ENCODE measurements around the gene C1QTNF12. TPM values are rescaled to one million over a fixed set of nuclear protein-coding genes. Genes with fewer than 3 reads are reported as not detected.

Gene C1QTNF12
- total RNA-seq, 3 donors from 2014 or later, result 21.5 to 54.0 (median 36.5) TPM

DNA sequence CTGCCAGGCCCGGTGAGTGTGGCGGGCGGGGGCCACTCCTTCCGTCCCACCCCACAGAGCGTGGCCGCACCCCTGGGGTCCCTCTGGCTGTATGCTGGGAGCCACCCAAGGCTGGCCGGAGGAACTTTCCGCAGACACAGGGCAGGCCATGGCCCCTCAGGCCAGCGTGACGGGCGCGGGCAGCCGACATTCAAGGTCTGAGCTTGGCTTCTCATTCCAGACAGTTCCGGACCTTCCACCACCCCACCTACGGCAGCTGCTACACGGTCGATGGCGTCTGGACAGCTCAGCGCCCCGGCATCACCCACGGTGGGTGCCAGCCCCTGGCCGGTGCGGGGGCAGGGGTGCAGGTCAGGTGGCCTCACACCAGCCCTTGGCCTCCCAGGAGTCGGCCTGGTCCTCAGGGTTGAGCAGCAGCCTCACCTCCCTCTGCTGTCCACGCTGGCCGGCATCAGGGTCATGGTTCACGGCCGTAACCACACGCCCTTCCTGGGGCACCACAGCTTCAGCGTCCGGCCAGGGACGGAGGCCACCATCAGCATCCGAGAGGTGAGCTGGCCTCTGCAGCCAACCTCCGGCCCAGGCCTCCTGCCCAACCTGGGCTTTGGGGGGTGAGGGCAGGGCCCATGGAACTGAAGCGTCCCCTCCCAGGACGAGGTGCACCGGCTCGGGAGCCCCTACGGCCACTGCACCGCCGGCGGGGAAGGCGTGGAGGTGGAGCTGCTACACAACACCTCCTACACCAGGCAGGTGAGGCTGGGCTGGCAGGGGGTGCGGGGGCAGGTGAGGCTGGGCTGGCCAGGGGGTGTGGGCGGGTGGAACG is 41.0 kb upstream of the C1QTNF12 start:
- DNase-seq (peak in 1 of 3 donors; percentile 44), ATAC-seq (no peak)
- intact Hi-C loops (cut with DNase I, micrococcal nuclease), result no loop called here

DNA sequence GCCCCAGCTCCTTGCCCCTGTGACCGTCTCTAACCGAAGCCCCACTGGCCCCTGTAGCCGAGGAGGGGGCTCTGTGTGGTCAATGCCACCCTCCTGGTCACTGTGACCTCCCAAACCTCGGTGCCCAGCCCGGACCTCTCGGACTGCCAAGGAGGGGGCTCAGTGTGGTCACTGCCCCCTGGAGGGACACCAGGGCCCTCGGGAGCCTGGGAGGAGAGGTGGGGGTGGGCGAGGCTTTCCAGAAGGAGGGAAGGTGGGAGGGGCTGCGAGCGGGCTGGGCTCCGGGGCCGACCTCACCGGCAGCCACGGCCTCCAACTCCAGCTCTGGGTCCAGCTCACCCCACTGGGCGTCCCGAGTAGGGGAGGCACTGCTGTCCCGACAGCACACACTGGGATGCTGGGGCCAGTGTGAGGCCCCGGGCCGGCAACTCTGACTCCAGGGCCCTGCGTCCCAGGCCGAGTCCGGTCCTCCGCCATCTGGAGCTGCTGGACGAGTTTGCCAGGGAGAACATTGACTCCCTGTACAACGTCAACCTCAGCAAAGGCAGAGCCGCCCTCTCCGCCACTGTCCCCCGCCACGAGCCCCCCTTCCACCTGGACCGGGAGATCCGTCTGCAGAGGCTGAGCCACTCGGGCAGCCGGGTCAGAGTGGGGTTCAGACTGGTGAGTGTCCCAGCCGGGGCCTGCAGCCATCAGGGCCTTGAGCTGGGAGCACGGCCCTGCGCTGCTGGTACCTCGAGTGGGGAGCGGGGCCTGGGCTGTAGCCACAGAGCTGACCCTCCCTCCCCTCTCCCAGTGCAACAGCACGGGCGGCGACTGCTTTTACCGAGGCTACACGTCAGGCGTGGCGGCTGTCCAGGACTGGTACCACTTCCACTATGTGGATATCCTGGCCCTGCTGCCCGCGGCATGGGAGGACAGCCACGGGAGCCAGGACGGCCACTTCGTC is 40.1 kb upstream of the C1QTNF12 start:
- intact Hi-C loops (cut with DNase I, micrococcal nuclease), result no loop called here
- H3K36me3 ChIP-seq (ENCODE audit: low read depth), result no peaks in the 10 kb centered on the region
- ATAC-seq (no peak), DNase-seq (peak in 1 of 3 donors; percentile 47)
- H3K4me1 ChIP-seq (ENCODE audit: low read depth), result peaks cover 20% of the 10 kb centered on the region
- TF ChIP-seq, protein P1, sequence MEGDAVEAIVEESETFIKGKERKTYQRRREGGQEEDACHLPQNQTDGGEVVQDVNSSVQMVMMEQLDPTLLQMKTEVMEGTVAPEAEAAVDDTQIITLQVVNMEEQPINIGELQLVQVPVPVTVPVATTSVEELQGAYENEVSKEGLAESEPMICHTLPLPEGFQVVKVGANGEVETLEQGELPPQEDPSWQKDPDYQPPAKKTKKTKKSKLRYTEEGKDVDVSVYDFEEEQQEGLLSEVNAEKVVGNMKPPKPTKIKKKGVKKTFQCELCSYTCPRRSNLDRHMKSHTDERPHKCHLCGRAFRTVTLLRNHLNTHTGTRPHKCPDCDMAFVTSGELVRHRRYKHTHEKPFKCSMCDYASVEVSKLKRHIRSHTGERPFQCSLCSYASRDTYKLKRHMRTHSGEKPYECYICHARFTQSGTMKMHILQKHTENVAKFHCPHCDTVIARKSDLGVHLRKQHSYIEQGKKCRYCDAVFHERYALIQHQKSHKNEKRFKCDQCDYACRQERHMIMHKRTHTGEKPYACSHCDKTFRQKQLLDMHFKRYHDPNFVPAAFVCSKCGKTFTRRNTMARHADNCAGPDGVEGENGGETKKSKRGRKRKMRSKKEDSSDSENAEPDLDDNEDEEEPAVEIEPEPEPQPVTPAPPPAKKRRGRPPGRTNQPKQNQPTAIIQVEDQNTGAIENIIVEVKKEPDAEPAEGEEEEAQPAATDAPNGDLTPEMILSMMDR (IDR thresholded peaks at IDR 0.05), result no peak
- H3K4me3 ChIP-seq, result no peak overlapping the region
- H3K9me3 ChIP-seq, result no peaks in the 10 kb centered on the region

More for the DNA sequence above, 41.0 kb upstream of the C1QTNF12 start:
- peaks cover 18% of the 10 kb centered on the region for H3K4me1 ChIP-seq (ENCODE audit: low read depth)
- H3K36me3 ChIP-seq (ENCODE audit: low read depth), result no peaks in the 10 kb centered on the region
- no peaks in the 10 kb centered on the region for H3K9me3 ChIP-seq
- TF ChIP-seq, protein P1 (IDR thresholded peaks at IDR 0.05), result no peak
- H3K4me3 ChIP-seq, result no peak overlapping the region

DNA sequence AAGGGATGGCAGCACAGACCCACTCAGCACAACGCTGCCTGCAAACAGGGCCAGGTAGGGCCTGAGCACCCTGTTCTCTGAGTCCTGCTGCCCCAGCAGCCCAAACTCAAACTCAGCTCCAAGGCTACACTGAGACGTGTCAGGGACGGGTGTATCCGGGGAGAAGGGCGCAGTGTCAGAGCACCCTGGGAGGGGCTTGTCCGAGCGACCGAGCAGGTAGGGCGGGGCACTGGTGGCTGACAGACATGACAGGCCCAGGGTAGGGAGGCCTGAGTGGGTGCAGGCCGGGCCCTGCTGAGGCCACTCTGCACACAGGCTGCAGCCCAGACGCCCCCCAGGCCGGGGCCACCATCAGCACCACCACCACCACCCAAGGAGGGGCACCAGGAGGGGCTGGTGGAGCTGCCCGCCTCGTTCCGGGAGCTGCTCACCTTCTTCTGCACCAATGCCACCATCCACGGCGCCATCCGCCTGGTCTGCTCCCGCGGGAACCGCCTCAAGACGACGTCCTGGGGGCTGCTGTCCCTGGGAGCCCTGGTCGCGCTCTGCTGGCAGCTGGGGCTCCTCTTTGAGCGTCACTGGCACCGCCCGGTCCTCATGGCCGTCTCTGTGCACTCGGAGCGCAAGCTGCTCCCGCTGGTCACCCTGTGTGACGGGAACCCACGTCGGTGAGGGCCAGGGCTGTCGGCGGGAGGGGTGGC is 39.2 kb upstream of the C1QTNF12 start:
- ATAC-seq (peak; percentile 36), DNase-seq (peak in 2 of 3 donors; percentile 45 to 62)
- H3K36me3 ChIP-seq (ENCODE audit: low read depth), result no peaks in the 10 kb centered on the region
- intact Hi-C loops (cut with DNase I, micrococcal nuclease), result no loop called here
- TF ChIP-seq, protein P1 (IDR thresholded peaks at IDR 0.05), result no peak
- no peak overlapping the region for H3K4me3 ChIP-seq
- H3K9me3 ChIP-seq, result no peaks in the 10 kb centered on the region
- H3K4me1 ChIP-seq (ENCODE audit: low read depth), result peaks cover 18% of the 10 kb centered on the region

DNA sequence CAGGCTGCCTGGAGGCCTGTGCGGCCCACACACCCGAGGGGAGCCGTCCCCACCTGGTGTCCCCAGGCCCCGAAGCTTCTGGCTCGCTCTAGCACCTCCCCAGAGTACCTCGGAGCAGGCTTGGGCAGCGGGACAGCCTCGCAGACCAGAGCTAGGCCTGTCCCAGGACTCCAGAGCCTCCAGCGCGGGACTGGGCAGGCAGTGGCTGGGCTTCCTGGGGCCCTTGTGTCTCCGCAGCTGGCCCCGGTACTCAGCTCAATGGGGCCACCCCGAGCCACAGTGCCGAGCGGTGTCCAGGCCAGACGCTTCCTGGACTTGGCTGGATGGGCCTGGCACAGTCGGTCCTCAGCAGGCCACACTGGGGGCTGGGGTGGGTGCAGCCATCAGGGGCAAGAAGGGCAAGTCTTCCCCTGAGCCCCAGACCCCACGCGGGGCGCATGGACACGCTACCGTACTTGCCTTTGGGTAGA is 38.6 kb upstream of the C1QTNF12 start:
- ATAC-seq (no peak), DNase-seq (peak in 1 of 3 donors; percentile 47)
- Histone ChIP-seq H3K4me3 (no peak overlapping the region), H3K9me3 (no peaks in the 10 kb centered on the region), H3K4me1 (ENCODE audit: low read depth) (peaks cover 18% of the 10 kb centered on the region), H3K36me3 (ENCODE audit: low read depth) (no peaks in the 10 kb centered on the region)
- intact Hi-C loops (cut with DNase I, micrococcal nuclease), result no loop called here
- TF ChIP-seq, protein P1 (IDR thresholded peaks at IDR 0.05), result no peak

Measured in mucosa of descending colon (tissue), 3 donors.